HEK293T (cell line): ENCODE data around the gene CREB5.

Source experiments
- BHLHE40 ChIP-seq: fragments of 450-650 bp; IDR thresholded peaks from 2 replicates; pipeline ENCODE4 v1.6.1; 2016; ENCODE audit warnings: mild to moderate bottlenecking, moderate library complexity, borderline replicate concordance
- CTBP1 ChIP-seq: fragments of 450-650 bp; IDR thresholded peaks from 2 replicates; pipeline ENCODE4 v1.6.1; 2016; ENCODE audit warnings: borderline replicate concordance
- ELF4 ChIP-seq: fragments of 450-650 bp; IDR thresholded peaks from 2 replicates; pipeline ENCODE4 v1.6.1; 2017; ENCODE audit warnings: antibody characterized with exemption
- FOXA1 ChIP-seq: fragments of 450-650 bp; IDR thresholded peaks from 2 replicates; pipeline ENCODE4 v1.6.1; 2016; ENCODE audit warnings: mild to moderate bottlenecking
- FOXK2 ChIP-seq: fragments of 450-650 bp; IDR thresholded peaks from 2 replicates; pipeline ENCODE4 v1.6.1; 2016; ENCODE audit warnings: mild to moderate bottlenecking
- L3MBTL2 ChIP-seq: fragments of 450-650 bp; conservative IDR thresholded peaks from 2 replicates; pipeline ENCODE4 v1.6.1; 2016; ENCODE audit warnings: mild to moderate bottlenecking
- LEF1 ChIP-seq: fragments of 450-650 bp; IDR thresholded peaks from 2 replicates; pipeline ENCODE4 v1.6.1; 2017; ENCODE audit warnings: mild to moderate bottlenecking, borderline replicate concordance
- SUZ12 ChIP-seq: fragments of 450-650 bp; IDR thresholded peaks from 2 replicates; pipeline ENCODE4 v1.6.1; 2016; ENCODE audit warnings: mild to moderate bottlenecking
- TARDBP ChIP-seq: fragments of 450-650 bp; IDR thresholded peaks from 2 replicates; pipeline ENCODE4 v1.6.1; 2016
- ZNF384 ChIP-seq: fragments of 450-650 bp; IDR thresholded peaks from 2 replicates; pipeline ENCODE4 v1.6.1; 2016

DNA sequence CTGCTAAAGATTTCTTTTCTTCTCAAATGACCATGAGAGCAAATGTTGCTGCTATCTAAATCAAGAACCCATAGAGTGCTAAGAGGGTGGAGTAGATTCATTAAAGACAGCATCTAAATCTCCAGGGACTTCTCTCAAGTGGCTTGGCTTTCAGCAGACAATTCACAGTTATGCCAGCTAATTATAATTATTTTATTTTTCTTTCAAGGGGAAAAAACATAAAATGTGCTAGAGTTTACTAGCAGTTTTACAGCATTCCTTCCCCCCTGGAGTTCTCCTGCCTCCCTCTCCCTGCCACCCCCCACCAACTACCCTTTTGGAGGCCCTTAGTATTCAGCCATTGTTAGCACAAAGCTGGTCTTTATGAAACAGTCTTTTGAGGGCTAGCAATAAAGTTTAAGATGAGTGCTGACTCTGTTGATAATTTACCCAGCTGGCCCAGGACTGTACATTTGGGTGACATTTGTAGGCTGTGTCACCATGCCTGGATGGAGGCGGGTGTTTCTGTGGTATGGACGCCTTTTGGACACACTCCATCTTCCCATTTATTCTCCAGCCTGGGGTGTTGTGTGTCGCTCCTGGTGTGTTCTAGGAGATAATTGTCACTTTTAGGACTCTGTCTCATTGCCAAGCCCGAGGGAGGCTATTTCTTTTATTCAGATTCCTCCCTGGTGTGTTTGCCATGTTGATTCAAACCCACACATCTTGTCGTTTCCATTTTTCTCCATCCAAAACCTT, 160.2 kb downstream of the CREB5 start:
- TF ChIP-seq L3MBTL2 (no peak), SUZ12 (no peak), ZNF384 (no peak), ELF4 (no peak), BHLHE40 (no peak), FOXK2 (no peak), CTBP1 (peak; percentile 63; the same call in 1 of the 2 replicates), TARDBP (no peak), FOXA1 (no peak), LEF1 (no peak)
